ENCODE data around the gene ZDHHC4.
"Not testable (repeated sequence)": the region's sequence is repeated elsewhere in the genome, so short reads cannot be mapped to it uniquely, and the experiment has no call there.

The ZDHHC4 gene

DNA sequence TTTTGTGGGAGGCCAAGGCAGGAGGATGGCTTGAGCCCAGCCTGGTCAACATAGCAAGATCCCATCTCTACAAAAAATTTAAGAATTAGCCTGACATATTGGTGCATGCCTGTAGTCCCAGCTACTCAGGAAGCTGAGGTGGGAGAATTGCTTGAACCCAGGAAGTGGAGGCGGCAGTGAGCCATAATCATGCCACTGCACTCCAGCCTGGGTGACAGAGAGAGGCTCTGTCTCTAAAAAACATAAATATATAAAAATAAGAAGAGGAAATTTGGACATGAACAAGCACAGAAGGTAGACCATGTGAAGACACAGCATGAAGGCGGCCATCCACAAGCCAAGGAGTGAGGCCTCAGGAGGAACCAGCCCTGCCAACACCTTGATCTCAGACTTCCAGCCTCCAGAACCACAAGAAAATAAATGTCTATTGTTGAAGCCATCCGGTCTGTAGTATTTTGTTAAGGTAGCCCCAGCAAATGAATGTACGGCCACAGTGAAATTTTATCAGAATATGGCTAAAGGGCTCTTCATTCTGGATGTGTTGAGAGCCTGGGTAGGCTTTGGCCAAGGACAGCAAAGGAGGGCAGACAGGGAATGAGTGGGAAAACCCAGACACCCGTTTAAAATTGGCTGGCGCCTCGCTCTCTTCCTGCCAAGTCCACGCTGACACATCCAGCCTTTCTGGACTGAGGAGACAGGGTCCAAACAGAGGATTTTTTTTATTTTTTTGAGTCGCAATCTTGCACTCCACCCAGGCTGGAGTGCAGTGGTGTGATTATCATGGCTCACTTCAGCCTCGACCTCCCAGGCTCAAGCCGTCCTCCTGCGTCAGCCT lies 13.1 kb upstream of the ZDHHC4 start:
- no peak for DNase-seq

DNA sequence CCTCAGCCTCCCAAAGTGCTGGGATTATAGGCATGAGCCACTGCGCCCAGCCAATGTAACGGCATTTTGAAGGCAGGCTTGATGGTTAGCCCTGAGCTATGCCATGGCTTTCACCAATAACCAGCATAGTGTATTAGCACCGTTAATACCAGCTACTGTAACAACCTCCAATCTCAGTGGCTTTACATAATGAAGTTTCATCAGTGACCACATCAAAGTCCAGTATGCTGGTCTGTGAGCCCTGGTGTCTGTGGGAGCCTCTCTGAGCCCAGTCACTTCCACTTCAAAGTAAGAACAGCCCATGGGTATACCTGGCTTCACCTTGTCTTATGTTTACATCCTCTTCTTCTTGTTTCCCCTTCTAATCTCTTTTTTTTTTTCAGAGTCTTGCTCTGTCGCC lies 11.6 kb upstream of the ZDHHC4 start:
- DNase-seq: no peak

DNA sequence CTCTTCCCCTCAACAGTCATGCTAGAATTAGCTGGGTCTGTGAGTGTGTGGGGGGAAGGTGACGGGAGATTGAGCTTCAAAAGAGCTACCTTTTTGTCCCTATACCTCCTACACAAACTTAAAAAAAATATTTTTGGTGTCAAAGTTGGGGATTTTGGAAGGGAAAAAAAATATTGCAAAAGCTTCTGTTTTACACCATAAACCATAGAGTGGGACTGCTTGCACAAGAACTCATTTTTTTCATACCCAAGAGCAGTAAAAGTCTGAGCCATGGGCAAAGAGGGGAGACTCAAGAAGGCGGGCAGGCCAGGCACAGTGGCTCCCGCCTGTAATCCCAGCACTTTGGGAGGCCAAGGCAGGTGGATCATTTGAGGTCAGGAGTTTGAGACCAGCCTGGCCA lies 9.4 kb upstream of the ZDHHC4 start:
- no peak for DNase-seq

DNA sequence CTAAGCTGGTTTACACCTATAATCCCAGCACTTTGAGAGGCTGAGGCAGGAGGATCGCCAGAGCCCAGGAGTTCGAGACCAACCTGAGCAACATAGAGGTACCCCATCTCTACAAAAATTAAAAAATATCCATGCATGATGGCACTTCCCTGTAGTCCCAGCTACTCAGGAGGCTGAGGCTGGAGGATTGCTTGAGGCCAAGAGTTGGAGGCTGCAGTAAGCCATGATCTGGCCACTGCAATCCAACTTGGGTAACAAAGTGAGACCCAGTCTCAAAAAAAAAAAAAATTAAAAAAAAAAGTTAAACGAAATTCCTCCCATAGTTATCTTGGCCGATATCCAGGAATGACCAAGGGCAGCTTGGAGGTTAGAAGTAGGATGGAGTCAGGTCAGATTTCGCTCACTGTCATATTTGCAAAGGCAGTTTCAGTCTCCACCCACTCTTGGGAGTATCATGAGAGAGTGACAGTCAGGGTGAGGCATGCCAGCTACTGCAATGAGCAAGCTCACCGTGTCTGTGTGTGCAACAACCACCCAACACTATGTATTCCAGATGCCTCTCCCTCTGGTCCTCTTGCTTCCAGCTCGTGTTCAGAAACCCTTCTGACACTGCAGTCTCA lies 6.0 kb upstream of the ZDHHC4 start:
- DNase-seq: no peak

DNA sequence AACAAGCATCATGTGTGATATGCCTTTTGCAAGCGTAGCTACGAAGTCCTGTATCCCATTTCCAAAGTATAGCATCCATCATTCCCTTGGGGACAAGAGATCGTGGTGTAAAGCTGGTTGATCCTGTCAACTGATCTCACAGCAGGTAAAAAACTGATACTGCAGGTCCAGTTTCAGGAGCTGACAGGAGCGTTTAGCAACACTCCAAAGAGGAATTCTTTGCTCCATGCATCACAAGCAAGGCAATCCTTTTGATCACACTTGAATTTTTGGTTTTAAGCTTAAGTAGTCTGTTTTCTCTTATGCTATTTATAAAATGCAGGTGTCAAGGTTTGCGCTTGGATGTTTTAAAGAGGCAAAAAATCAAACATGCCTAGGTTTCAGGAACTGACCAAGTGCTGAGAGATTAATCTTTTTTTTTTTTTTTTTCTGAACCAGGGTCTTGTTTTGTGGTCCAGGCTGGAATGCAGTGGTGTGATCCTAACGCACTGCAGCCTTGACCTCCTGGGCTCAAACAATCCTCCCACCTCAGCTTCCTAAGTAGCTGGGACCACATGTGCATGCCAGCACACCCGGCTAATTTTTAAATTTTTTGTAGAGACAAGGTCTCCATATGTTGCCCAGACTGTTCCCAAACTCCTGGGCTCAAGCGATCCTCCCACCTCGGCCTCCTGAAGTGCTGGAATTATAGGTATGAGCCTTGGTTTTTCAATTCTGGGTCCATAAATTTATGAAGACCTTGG lies 1.8 kb upstream of the ZDHHC4 start:
- no peak for DNase-seq

DNA sequence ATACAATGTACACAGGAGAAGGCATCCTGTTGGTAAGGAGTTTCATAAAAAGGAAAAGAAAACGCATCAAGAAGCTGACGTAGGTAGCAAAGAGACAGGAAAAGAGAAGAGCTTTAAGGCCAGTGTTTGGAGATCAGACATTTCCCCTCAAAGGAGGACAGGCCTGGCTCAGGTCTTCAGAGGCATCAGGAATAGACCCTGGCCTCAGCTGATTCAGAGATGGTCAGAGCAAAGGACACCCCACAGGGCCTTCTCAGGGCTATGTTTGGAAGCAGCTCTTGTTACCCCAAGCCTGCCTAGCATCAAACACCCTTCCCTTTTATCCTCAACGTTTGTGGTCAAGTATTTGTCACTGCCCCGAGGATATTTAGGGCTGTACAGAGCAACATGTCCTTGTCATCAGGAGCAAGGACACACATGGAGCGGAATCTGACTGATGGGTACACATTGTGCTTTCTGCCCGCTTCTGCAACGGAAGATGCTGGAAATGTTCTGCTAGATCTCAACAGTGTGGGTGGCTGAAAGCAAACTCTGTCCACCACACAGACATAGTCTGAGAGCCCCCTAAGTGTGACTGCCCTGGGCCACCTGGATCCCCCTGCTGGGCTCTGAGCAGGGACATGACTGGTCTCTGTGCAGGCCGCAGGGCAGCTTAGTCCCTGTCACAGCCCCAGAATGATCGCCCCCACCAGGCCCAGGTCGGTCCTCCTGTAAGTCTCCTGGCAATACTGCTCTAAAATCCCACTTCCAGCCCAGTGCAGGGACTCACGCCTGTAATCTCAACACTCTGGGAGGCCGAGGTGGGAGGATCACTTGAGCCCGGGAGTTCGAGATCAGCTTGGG lies 1.0 kb upstream of the ZDHHC4 start:
- DNase-seq: no peak

DNA sequence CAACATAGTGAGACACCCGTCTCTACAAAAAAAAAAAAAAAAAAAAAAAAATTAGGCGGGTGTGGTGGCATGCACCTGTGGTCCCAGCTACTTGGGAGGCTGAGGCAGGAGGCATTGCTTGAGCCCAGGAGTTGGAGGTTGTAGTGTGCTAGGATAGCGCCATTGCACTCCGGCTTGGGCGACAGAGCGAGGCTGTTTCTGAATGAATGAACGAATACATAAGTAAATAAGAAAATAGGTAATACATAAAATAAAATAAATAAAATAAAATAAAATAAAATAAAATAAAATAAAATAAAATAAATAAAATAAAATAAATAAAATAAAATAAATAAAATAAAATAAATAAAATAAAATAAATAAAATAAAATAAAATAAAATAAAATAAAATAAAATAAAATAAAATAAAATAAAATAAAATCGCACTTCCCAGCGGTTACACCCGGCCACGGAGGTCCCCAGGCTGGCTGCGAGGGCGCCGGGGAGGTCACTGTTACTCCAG lies 336 bp upstream of the ZDHHC4 start:
- not testable (repeated sequence) for DNase-seq

DNA sequence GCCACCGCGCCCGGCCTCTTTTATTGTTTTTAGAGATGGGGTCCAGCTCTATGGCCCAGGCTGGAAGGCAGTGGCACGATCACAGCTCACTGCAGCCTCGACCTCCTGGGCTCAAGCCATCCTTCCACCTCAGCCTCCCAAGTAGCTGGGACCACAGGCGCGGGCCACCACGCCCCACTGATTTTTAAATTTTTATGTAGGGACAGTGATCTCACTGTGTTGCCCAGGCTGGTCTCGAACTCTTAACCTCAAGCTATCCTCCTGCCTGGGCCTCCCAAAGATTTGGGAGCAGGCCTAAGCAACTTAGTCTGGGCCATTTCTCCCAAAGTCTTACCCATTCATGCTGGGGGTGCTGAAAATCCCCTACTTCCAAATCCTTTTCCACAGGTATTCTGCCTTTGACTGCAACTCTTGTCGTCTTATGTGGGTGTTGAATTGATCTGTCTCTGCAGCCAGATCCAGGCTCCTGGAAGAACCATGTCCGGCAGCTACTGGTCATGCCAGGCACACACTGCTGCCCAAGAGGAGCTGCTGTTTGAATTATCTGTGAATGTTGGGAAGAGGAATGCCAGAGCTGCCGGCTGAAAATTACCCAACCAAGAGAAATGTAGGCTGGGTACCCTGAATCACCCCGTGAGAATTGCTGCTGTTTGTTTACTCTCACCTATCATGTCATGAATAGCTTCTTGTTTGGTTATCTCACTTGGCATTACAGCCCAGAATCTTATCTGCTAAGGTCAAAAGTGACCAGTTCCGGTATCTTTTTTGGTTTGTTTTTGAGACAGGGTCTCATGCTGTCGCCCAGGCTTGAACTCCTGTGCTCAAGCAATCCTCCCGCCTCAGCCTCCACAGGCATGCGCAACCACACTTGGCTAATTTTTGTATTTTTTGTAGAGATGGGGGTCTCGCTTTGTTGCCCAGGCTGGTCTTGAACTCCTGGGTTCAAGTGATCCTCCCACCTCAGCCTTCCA lies 1.1 kb downstream of the ZDHHC4 start:
- DNase-seq: no peak

DNA sequence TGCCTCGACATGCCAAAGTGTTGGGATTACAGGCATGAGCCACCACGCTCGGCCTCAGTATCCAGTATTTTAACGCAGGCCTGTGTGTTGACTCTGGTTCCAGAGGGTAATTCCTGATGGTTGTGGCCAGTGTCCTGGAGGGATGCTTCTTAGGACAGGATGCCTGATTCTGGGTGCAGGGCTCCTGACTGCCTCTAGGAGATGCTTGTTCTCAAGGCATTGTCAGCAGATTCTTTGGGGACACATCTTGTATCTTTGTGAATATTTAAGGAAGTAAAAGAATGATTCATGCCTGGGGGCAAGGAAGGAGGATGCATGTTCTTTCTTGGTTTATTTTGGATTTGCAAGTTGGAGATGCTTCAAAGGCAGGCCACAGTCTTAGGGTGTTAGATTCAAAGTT lies 2.2 kb downstream of the ZDHHC4 start:
- no peak for DNase-seq

DNA sequence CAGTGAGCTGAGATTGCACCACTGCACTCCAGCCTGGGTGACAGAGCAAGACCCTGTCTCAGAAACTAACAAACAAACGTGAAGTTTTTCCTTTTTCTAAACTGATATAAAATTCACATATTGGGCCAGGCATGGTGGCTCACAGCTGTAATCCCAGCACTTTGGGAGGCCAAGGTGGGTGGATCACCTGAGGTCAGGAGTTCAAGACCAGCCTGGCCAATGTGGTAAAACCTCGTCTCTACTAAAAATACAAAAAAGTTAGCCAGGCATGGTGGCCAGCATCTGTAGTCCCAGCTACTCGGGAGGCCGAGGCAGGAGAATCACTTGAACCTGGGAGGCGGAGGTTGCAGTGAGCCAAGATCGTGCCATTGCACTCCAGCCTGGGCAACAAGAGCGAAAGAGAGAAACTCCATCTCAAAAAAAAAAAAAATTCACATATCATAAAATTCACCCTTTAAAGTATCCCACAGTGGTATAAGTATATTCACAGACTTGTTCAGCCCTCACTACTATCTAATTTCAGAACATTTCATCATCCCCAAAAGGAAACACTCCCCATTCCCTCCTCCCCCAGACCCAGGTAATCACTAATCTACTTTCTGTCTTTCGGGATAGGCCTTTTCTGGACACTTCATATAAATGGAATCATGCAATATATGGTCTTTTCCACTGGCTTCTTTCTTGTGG lies 8.6 kb downstream of the ZDHHC4 start:
- not testable (repeated sequence) for DNase-seq

DNA sequence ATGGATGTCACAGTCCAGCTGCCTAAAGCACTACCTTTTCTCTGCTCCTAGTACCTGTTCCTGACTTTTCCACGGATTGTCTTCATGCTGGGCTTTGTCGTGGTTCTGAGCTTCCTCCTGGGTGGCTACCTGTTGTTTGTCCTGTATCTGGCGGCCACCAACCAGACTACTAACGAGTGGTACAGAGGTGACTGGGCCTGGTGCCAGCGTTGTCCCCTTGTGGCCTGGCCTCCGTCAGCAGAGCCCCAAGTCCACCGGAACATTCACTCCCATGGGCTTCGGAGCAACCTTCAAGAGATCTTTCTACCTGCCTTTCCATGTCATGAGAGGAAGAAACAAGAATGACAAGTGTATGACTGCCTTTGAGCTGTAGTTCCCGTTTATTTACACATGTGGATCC lies 11.3 kb downstream of the ZDHHC4 start:
- no peak for DNase-seq

DNA sequence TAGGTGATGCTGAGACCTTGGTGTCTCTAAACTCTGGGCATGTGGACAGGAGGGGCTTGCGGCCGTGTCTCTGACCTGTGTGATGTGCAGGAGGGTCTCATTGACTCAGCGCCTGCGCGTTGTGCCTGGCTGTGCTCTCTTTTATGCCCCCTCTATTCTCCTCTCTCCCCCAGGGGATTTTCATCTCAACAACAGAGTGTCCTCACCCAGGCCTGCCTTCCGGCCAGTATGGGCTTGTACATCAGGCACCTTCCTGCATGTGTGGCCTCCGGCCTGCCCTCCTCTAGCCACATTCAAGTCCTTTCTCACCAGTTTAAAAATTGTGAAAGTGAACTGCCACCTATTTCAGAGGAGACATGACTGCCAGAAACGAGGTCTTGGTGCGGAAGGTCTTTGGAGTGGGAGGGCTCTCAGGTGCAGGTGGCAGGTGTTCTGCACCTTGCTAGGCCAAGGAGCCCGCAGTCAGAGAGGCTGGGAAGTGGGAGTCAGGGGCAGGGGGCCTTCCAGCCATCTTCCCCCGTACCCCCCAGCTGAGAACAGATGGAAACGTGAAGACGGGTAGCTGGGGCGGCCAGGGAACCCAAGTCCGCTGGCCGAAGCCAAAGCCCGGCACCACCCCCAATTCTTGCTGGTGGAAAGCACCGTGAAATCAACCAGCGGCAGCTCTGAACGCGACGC lies 12.0 kb downstream of the ZDHHC4 start:
- no peak for DNase-seq

DNA sequence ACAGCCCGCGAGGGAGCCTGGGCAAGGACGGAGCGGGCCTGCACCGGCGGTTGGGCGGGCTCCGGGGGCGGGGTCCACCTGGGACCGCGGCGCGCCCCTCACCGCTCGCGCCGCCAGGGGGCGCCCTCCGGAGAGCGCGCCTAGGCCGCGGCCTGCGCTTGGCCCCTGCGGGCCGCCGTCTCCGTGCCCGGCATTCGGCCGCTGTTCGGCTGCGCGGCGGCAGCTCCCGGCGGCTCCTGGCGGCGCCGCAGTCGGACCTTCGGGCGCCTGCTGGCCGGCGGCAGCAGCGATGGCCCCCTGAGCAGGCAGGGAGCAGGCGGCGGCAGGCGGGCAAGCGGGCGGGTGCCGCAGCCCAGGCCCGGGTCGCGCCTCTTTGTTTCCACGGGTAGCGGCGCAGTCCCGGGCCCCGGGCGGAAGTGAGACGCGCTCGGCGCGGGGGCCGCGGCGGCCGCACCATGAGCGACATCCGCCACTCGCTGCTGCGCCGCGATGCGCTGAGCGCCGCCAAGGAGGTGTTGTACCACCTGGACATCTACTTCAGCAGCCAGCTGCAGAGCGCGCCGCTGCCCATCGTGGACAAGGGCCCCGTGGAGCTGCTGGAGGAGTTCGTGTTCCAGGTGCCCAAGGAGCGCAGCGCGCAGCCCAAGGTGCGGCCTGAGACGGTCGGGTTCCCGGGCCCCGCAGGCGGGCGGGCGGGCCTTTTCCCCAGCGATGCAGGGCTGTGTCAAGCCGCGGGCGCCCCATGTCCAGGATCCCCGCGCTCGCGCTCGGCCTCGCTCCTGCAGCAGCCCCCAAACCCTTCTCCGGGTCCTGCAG lies 12.8 kb downstream of the ZDHHC4 start, which contains the start of gene INTS15:
Gene INTS15, plus strand, starts transcription at position 193 of the 816 bp plus-strand sequence. Its CDS starts 263 bp downstream, at position 456.
- DNase-seq: peak; percentile 68

DNA sequence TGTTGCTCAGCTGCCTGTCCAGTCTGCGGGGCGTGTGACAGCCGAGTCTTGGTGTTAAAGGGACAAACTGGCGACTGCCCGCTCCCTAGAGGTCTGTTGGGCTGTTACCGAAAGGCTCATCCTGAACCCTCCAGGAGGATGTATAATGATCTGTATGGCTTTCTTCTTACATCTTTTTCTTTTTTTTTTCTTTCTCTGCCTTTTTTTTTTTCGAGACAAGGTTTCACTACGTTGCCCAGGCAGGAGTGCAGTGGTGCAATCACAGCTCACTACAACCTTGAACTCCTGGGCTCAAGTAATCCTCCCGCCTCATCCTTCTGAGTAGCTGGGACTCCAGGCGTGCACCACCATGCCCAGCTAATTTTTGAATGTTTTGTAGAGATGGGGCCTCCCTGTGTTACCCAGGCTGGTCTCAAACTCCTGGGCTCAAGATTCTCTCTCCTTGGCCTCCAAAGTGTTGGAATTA lies 13.4 kb downstream of the ZDHHC4 start:
- DNase-seq: no peak

DNA sequence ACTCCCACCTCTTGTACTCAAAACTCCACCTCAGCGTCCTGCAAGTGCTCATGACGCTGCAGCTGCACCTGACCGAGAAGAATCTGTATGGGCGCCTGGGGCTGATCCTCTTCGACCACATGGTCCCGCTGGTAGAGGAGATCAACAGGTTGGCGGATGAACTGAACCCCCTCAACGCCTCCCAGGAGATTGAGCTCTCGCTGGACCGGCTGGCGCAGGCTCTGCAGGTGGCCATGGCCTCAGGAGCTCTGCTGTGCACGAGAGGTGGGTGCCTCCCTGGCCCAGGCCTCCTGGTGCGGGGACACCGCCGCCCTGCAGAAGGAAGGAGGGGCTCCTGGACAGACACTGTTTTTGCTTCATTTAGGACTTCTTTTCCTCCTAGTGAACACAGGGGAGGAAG lies 22.8 kb downstream of the ZDHHC4 start:
- no peak for DNase-seq

DNA sequence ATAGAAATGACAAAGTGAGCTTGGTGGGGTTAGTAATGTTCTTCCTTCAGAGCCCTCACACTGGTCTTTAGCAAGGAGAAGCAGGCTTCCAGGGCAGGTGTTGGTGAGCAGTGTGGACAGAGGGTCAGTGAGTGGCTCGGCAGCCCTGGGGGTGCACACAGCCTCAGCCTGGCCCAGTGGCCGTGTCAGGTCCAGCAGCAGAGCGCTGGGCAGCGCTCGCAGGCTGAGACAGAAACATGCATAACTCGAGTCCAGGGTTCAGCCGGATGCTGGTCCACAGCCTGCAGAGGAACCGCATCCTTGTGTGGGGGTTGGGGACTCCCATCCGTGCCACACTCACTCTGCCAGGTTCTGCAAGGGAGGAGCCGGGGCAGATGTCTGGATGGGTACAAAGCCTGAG lies 27.2 kb downstream of the ZDHHC4 start:
- no peak for DNase-seq

DNA sequence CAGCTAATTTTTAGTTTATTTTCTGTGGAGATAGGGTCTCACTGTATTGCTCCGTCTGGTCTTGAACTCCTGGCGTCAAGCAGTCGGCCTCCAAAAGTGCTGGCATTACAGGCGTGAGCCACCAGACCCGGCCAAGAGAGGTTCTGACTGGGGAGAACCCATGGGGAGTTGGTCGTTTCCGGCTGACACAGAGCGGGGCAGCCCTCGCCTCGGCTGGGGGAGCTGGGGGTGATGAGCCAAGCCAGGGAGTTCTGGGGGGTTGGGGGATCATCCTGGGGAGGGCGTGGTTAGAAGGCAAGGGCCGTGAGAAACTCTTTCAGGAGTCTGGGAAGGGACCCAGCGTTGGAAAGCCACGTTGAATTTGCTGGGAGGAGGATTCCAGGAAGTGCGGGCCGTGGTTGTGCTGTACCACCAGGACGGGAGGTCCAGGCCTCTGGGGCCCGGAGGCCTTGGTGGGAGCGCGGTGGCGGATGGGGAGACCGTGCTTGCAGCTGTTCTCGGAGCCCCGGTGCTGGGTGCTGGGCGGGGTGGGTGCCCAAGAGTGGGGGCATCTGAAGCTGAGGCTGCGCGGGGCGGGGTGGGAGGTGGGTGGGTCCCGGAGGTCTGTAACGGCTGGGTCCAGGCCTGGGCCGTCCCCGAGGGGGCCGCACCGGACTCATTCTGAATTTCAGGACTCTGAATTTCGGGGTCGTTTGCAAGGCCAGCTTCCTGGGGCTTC lies 29.8 kb downstream of the ZDHHC4 start:
- DNase-seq: no peak

DNA sequence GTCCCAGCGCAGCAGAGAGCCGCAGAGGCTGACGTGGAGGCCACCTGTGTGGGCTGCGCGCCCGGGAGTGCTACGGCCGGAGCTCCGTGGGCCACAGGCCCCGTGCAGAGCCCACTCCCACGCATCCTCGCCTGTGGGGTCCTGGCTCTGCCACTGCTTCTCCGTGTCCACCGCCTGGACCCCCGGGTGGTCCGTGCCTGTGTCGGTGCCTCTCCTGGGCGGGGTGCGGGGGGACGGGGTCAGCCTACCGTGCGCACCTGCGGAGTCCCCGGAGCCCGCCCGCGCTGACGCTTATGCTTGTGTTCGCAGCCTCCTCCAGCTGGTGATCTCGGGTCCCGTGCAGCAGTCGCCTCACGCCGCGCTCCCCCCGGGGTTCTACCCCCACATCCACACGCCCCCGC lies 30.4 kb downstream of the ZDHHC4 start:
- no peak for DNase-seq

Measured in DMS153 (cell line).